Measurements from ENCODE around the gene ARSH.

GRCh38 chrX:3044671-3045070, 38.3 kb downstream of the ARSH start:
- no peak for TF ChIP-seq GATA3 (IDR thresholded peaks at IDR 0.05; ENCODE audit: low read depth, low read length)
- TF ChIP-seq GATA2 (IDR thresholded peaks at IDR 0.05; ENCODE audit: low read depth, low read length) = no peak
